ENCODE measurements around the gene FNBP1. TPM values are rescaled to one million over a fixed set of nuclear protein-coding genes. Genes with fewer than 3 reads are reported as not detected.
A peak's percentile ranks its signal among the peaks of the same experiment; 100 is the strongest.

FNBP1 gene
- total RNA-seq (2014; rRNA removed; shearing (Covaris generic)): 2.4 and 3.1 TPM in 2 replicates

- peak; percentile 36 for DNase-seq (ENCODE audit: low spot score)
These were observed at the start of gene FNBP1 for GRCh38 chr9:130042885-130043653. Gene FNBP1 (minus strand): TSS chr9:130043189. CDS start chr9:130042975, 214 bp downstream.

GRCh38 chr9:130090915-130091314, 47.9 kb upstream of the FNBP1 start:
- no peak for DNase-seq (ENCODE audit: low spot score)

- DNase-seq (ENCODE audit: low spot score): no peak
These were observed 46.2 kb upstream of the FNBP1 start for GRCh38 chr9:130089141-130089540.

GRCh38 chr9:130088051-130088450, 45.1 kb upstream of the FNBP1 start:
- no peak for DNase-seq (ENCODE audit: low spot score)

- no peak for DNase-seq (ENCODE audit: low spot score)
These were observed 41.3 kb upstream of the FNBP1 start for GRCh38 chr9:130084337-130084736.

- DNase-seq (ENCODE audit: low spot score): no peak
These were observed 35.6 kb upstream of the FNBP1 start for GRCh38 chr9:130078547-130078946.

- no peak for DNase-seq (ENCODE audit: low spot score)
These were observed 30.4 kb upstream of the FNBP1 start for GRCh38 chr9:130073373-130073772.

GRCh38 chr9:130072515-130073235, 29.7 kb upstream of the FNBP1 start:
- DNase-seq (ENCODE audit: low spot score): no peak

GRCh38 chr9:130069048-130069447, 26.1 kb upstream of the FNBP1 start:
- no peak for DNase-seq (ENCODE audit: low spot score)

- DNase-seq (ENCODE audit: low spot score): no peak
These were observed 21.6 kb upstream of the FNBP1 start for GRCh38 chr9:130064621-130065020.

- DNase-seq (ENCODE audit: low spot score): no peak
These were observed 19.8 kb upstream of the FNBP1 start for GRCh38 chr9:130062750-130063149.

GRCh38 chr9:130060296-130060695, 17.3 kb upstream of the FNBP1 start:
- no peak for DNase-seq (ENCODE audit: low spot score)

GRCh38 chr9:130058887-130059286, 15.9 kb upstream of the FNBP1 start:
- no peak for DNase-seq (ENCODE audit: low spot score)

GRCh38 chr9:130058154-130058553, 15.2 kb upstream of the FNBP1 start:
- DNase-seq (ENCODE audit: low spot score): peak; percentile 28

- DNase-seq (ENCODE audit: low spot score): no peak
These were observed 11.8 kb upstream of the FNBP1 start for GRCh38 chr9:130054820-130055219.

GRCh38 chr9:130054325-130054786, 11.4 kb upstream of the FNBP1 start:
- DNase-seq (ENCODE audit: low spot score): peak; percentile 22

- peak; percentile 77 for DNase-seq (ENCODE audit: low spot score)
These were observed 10.7 kb upstream of the FNBP1 start, which contains the start of gene GPR107 for GRCh38 chr9:130053504-130054324. Gene GPR107 (plus strand): TSS chr9:130053906. CDS start chr9:130053933, 27 bp downstream.

- no peak for DNase-seq (ENCODE audit: low spot score)
These were observed 10.1 kb upstream of the FNBP1 start for GRCh38 chr9:130053109-130053503.

GRCh38 chr9:130051855-130052254, 8.9 kb upstream of the FNBP1 start:
- DNase-seq (ENCODE audit: low spot score): no peak

GRCh38 chr9:130050462-130050861, 7.5 kb upstream of the FNBP1 start:
- no peak for DNase-seq (ENCODE audit: low spot score)

- DNase-seq (ENCODE audit: low spot score): no peak
These were observed 6.6 kb upstream of the FNBP1 start for GRCh38 chr9:130049431-130050210.
